IPS-18a (cell line): ENCODE results near the gene PES1.
"Not testable (repeated sequence)": the region's sequence is repeated elsewhere in the genome, so short reads cannot be mapped to it uniquely, and the experiment has no call there.

Experiments
- H3K27ac ChIP-seq: one replicate; pipeline ENCODE4 v1.5.1; 2013; ENCODE audit warnings: low read length
- H3K27me3 ChIP-seq: one replicate; pipeline ENCODE4 v1.6.1; 2013; ENCODE audit warnings: mild to moderate bottlenecking, low read length; ENCODE audit not compliant: control insufficient read depth, insufficient read depth
- H3K36me3 ChIP-seq: one replicate; pipeline ENCODE4 v1.6.1; 2013; ENCODE audit warnings: low read depth, low read length; ENCODE audit not compliant: control insufficient read depth
- H3K4me1 ChIP-seq: one replicate; pipeline ENCODE4 v1.6.1; 2013; ENCODE audit warnings: low read depth, low read length; ENCODE audit not compliant: control insufficient read depth
- H3K4me3 ChIP-seq: one replicate; pipeline ENCODE4 v1.5.1; 2013; ENCODE audit warnings: low read length
- H3K9ac ChIP-seq: one replicate; pipeline ENCODE4 v1.6.1; 2013; ENCODE audit warnings: mild to moderate bottlenecking, low read length, moderate library complexity
- H3K9me3 ChIP-seq: one replicate; pipeline ENCODE4 v1.6.1; 2013; ENCODE audit warnings: low read depth, low read length; ENCODE audit not compliant: control insufficient read depth

PES1 gene

DNA sequence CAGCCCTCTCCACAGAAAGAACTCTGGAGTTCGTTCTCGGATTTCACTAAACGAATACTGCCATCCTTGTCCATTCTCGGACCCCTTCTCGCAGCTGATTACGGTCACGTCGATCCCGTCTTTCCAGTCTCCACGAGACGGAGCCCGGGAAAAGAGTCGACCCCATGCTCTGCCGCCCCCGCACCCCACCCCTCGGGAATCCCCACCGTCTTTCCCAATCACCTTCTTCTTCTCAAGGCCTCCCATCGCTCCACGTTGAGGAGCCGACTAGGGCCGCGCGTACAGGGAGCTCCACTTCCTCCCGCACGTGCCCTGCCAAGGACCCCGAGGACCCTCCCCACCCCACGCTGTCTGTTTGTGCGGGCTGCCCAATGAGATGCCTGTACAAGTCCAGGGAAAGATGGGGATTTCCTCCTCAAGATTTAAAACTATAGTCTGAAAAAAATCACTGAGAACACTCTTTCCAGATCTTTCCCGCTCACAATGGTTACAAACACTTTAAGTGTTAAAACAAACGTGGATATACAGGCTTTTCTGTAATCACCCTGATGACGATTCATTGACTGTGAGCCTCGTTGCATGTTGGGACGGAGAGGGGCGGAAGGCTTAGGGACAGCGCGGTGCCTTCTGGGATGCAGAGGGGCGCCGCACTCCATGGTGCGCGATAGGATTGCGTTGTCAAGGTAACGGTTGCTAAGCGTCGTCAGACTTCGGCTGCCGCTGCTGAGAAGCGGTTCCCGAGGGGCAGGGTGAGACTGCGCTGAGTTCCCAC, at the start of gene PES1:
PES1 (minus strand) TSS at position 323 of the 772 bp plus-strand sequence; CDS start at position 246, 77 bp downstream.
- Histone ChIP-seq H3K4me1 (peaks cover 8% of the 10 kb centered on the region), H3K27me3 (peaks cover 16% of the 10 kb centered on the region), H3K9ac (peak within 1 kb of the TSS; percentile 99), H3K27ac (peak within 1 kb of the TSS; percentile 100), H3K36me3 (peaks cover 25% of the 10 kb centered on the region), H3K4me3 (peak within 1 kb of the TSS; percentile 100), H3K9me3 (no peaks in the 10 kb centered on the region)

DNA sequence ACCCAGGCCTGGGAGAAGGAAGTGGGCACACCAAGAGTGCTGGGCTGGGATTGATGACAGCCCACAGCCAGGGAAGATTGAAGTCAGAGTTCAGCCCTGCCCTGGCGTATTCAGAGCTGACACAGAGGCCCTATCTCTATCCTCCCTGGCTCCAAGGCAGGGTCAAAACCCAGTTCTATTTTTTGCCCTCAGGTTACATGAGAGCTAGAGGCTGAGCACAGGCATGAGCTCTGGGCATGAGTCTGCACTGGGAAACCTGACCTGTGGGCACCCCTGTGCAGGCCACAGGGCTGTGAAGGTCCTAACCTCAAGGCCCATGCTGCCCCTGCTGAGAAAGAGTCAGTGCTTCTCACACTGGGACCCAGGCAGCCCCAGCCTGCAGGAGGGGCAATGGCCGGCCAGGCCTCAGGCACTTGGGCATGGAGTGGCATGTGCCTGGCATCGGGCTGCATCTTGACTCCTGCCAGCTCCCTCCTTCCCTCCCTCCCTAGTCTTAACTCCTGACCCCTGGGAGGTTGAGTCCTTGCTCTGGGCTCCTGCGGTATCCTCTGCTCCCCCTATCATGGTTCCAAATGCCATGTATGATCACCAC, 49.2 kb upstream of the PES1 start:
- Histone ChIP-seq H3K27me3 (peaks cover 3% of the 10 kb centered on the region), H3K4me1 (peaks cover 3% of the 10 kb centered on the region), H3K9me3 (no peaks in the 10 kb centered on the region), H3K36me3 (no peaks in the 10 kb centered on the region), H3K27ac (no peak overlapping the region), H3K9ac (no peak overlapping the region), H3K4me3 (no peak overlapping the region)

GRCh38 chr22:30640361-30640760, 48.7 kb upstream of the PES1 start:
- H3K4me1 ChIP-seq, result peaks cover 4% of the 10 kb centered on the region
- peaks cover 4% of the 10 kb centered on the region for H3K27me3 ChIP-seq
- no peaks in the 10 kb centered on the region for H3K36me3 ChIP-seq
- no peak overlapping the region for H3K4me3 ChIP-seq
- no peak overlapping the region for H3K27ac ChIP-seq
- H3K9ac ChIP-seq, result no peak overlapping the region
- no peaks in the 10 kb centered on the region for H3K9me3 ChIP-seq

GRCh38 chr22:30637701-30638114, 46.0 kb upstream of the PES1 start:
- H3K9ac ChIP-seq, result no peak overlapping the region
- no peak overlapping the region for H3K27ac ChIP-seq
- H3K4me3 ChIP-seq, result no peak overlapping the region
- H3K27me3 ChIP-seq, result peaks cover 4% of the 10 kb centered on the region
- no peaks in the 10 kb centered on the region for H3K36me3 ChIP-seq
- no peaks in the 10 kb centered on the region for H3K9me3 ChIP-seq
- peaks cover 7% of the 10 kb centered on the region for H3K4me1 ChIP-seq

DNA sequence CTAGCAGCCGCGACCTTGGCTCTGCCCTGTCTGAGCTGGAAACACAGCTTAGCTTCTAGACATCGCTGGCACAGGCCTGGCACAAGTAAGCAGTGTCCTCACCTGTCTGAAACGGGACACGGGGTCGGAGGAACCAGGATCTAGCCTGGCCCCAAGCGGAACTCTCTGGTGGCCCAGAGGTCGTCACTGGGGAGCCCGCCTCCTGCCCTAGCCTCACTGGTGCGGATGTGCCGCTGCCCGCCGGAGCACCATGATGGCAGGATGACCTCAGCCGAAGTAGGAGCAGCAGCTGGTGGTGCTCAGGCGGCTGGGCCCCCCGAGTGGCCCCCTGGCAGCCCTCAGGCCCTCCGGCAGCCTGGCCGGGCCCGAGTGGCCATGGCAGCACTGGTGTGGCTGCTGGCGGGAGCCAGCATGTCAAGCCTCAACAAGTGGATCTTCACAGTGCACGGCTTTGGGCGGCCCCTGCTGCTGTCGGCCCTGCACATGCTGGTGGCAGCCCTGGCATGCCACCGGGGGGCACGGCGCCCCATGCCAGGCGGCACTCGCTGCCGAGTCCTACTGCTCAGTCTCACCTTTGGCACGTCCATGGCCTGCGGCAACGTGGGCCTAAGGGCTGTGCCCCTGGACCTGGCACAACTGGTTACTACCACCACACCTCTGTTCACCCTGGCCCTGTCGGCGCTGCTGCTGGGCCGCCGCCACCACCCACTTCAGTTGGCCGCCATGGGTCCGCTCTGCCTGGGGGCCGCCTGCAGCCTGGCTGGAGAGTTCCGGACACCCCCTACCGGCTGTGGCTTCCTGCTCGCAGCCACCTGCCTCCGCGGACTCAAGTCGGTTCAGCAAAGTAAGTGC, 44.7 kb upstream of the PES1 start:
- H3K9me3 ChIP-seq, result no peaks in the 10 kb centered on the region
- peaks cover 4% of the 10 kb centered on the region for H3K27me3 ChIP-seq
- peaks cover 7% of the 10 kb centered on the region for H3K4me1 ChIP-seq
- no peak overlapping the region for H3K27ac ChIP-seq
- H3K36me3 ChIP-seq, result no peaks in the 10 kb centered on the region
- H3K9ac ChIP-seq, result peak overlapping the region; percentile 39
- H3K4me3 ChIP-seq, result peak overlapping the region; percentile 55

- no peaks in the 10 kb centered on the region for H3K36me3 ChIP-seq
- H3K9ac ChIP-seq, result peak within 1 kb of the TSS; percentile 39
- H3K4me1 ChIP-seq, result peaks cover 7% of the 10 kb centered on the region
- peak within 1 kb of the TSS; percentile 55 for H3K4me3 ChIP-seq
- no peaks in the 10 kb centered on the region for H3K9me3 ChIP-seq
- no peak within 1 kb of the TSS for H3K27ac ChIP-seq
- peaks cover 4% of the 10 kb centered on the region for H3K27me3 ChIP-seq
These were observed 43.8 kb upstream of the PES1 start, which contains the start of gene SLC35E4 for GRCh38 chr22:30635273-30636225. Gene SLC35E4, plus strand, starts transcription at chr22:30635781. Its CDS starts 670 bp downstream, at chr22:30636451.

DNA sequence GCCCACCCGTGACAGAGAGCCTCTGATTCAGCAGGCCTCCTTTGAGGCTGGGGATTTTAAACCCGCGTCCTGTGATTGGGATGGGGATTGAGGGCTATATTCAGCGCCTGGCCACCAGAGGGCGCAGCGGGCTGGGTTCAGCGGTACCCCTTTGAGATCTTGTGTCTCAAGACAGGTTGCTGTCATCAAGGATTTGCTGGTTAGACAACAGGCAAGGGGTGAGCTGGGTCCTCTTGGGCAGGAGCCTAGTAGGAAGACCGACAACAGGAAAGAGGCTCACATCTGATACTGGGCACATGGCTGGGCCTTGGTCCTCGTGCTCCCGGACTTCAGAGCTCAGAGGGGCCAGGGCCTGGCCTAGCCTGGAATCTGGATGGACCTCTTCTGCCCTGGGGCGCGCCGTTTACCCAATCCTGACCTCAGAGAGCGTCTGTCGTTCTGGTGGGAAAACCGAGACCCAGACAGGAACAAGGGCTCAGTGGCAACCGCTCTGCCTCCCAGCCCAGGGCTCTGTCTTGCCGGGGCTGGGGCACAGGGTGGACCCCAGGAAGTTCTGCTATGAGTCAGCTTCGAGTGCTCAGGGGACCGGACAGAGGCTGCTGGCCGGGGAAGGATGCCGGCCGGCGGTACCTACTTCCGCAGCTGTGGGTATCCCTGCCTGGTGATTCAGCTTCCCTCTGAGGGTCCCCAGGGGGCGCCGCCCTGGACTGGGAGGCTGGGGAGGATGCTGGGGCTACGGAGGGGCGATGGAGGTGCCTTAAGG, 42.9 kb upstream of the PES1 start:
- H3K4me3 ChIP-seq, result peak overlapping the region; percentile 55
- no peak overlapping the region for H3K9ac ChIP-seq
- no peaks in the 10 kb centered on the region for H3K9me3 ChIP-seq
- H3K4me1 ChIP-seq, result peaks cover 7% of the 10 kb centered on the region
- H3K27me3 ChIP-seq, result peaks cover 4% of the 10 kb centered on the region
- H3K27ac ChIP-seq, result no peak overlapping the region
- H3K36me3 ChIP-seq, result no peaks in the 10 kb centered on the region

- not testable (repeated sequence) for H3K4me3 ChIP-seq, H3K9ac ChIP-seq, H3K27me3 ChIP-seq, H3K4me1 ChIP-seq, H3K36me3 ChIP-seq, H3K9me3 ChIP-seq, H3K27ac ChIP-seq
These were observed 39.8 kb upstream of the PES1 start for GRCh38 chr22:30631469-30631868.

GRCh38 chr22:30628491-30628890, 36.8 kb upstream of the PES1 start:
- Histone ChIP-seq H3K4me3 (no peak overlapping the region), H3K9ac (no peak overlapping the region), H3K36me3 (peaks cover 13% of the 10 kb centered on the region), H3K4me1 (no peaks in the 10 kb centered on the region), H3K9me3 (no peaks in the 10 kb centered on the region), H3K27me3 (no peaks in the 10 kb centered on the region), H3K27ac (no peak overlapping the region)

DNA sequence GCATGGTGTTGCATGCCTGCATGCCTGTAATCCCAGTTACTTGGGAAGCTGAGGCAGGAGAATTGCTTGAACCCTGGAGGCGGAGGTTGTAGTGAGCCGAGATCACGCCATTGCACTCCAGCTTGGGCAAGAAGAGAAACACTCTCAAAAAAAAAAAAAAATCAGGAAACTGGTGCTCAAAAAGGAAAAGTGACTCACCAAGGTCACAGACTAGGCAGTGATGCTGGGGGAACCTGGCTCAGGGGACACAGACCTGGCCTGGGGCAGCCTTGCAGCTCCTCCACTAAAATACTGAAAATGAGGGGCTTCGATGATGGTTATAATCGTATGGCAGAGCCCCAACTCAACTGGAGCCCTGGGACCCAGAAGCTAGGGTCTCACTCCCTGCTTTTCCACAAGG, 35.8 kb upstream of the PES1 start:
- H3K36me3 ChIP-seq, result peaks cover 22% of the 10 kb centered on the region
- H3K4me3 ChIP-seq, result no peak overlapping the region
- no peak overlapping the region for H3K27ac ChIP-seq
- H3K4me1 ChIP-seq, result no peaks in the 10 kb centered on the region
- no peaks in the 10 kb centered on the region for H3K27me3 ChIP-seq
- H3K9ac ChIP-seq, result no peak overlapping the region
- H3K9me3 ChIP-seq, result no peaks in the 10 kb centered on the region
